ENCODE data around the gene DPH1.

The DPH1 gene

DNA sequence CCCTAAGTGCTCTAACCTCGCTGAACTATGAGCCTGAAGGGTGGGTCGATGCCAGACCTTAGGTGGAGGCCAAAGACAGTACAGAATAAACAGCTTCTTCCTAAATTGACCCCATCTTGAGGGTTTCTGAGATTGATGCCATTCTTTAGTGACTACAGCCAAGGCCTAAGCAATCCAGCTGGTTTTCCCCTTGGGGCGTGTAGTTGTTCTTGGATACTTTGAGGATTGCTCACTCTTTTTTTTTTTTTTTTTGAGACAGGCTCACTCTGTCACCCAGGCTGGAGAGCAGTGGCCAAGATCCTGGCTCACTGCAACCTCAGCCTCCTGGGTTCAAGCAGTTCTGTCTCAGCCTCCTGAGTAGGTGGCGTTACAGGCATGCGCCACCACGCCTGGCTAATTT, 13.8 kb downstream of the DPH1 start:
- DNase-seq (ENCODE audit: low spot score) (no peak), ATAC-seq (ENCODE audit: low read depth) (peak; percentile 37)
- no peak overlapping the region for H3K4me3 ChIP-seq (ENCODE audit: severe bottlenecking)
- peaks cover 11% of the 10 kb centered on the region for H3K4me1 ChIP-seq (ENCODE audit: insufficient read depth, poor library complexity, severe bottlenecking)
- peak overlapping the region; percentile 68 for H3K27ac ChIP-seq (ENCODE audit: poor library complexity, severe bottlenecking)
- no peaks in the 10 kb centered on the region for H3K9me3 ChIP-seq (ENCODE audit: severe bottlenecking)
- no peaks in the 10 kb centered on the region for H3K27me3 ChIP-seq (ENCODE audit: insufficient read depth, poor library complexity, severe bottlenecking)
- no peak for TF ChIP-seq CTCF (IDR thresholded peaks at IDR 0.05; ENCODE audit: poor library complexity, severe bottlenecking)
- peaks cover 11% of the 10 kb centered on the region for H3K36me3 ChIP-seq (ENCODE audit: low read depth)

DNA sequence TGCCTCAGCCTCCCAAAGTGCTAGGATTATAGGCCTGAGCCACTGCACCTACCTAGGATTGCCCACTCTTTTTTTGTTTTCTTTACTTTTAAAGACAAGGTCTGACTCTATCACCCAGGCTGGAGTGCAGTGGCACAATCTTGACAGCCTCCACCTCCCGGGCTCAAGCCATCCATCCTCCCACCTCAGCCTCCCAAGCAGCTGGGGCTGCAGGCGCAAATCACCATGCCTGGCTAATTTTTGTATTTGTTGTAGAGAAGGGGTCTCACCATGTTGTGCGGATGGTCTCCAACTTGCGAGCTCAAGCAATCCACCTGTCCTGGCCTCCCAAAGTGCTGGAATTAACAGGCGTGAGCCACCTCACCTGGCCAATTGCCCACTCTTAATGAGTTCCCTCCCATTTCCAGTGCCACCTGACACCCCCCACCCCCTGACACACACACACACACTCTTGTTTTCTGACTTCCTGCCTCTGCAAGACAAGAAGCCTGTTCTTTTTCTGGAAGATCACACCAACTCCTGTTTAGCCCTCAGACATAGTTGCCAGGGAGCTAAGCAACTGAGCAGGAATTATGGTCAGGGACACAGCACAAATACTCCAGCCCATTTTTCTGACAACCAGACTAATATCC, 14.4 kb downstream of the DPH1 start:
- DNase-seq (ENCODE audit: low spot score) (no peak), ATAC-seq (ENCODE audit: low read depth) (no peak)

GRCh38 chr17:2047590-2047989, 17.6 kb downstream of the DPH1 start:
- ATAC-seq (ENCODE audit: low read depth), result no peak
- no peaks in the 10 kb centered on the region for H3K9me3 ChIP-seq (ENCODE audit: severe bottlenecking)
- no peak for DNase-seq (ENCODE audit: low spot score)
- H3K4me1 ChIP-seq (ENCODE audit: insufficient read depth, poor library complexity, severe bottlenecking), result peaks cover 11% of the 10 kb centered on the region
- peaks cover 2% of the 10 kb centered on the region for H3K27me3 ChIP-seq (ENCODE audit: insufficient read depth, poor library complexity, severe bottlenecking)
- H3K4me3 ChIP-seq (ENCODE audit: severe bottlenecking), result no peak overlapping the region
- peaks cover 11% of the 10 kb centered on the region for H3K36me3 ChIP-seq (ENCODE audit: low read depth)
- H3K27ac ChIP-seq (ENCODE audit: poor library complexity, severe bottlenecking), result no peak overlapping the region
- TF ChIP-seq CTCF (IDR thresholded peaks at IDR 0.05; ENCODE audit: poor library complexity, severe bottlenecking), result no peak

More for the DNA sequence above, 14.4 kb downstream of the DPH1 start:
- H3K27ac ChIP-seq (ENCODE audit: poor library complexity, severe bottlenecking), result peak overlapping the region; percentile 68
- H3K4me1 ChIP-seq (ENCODE audit: insufficient read depth, poor library complexity, severe bottlenecking), result peaks cover 11% of the 10 kb centered on the region
- H3K9me3 ChIP-seq (ENCODE audit: severe bottlenecking), result no peaks in the 10 kb centered on the region
- H3K36me3 ChIP-seq (ENCODE audit: low read depth), result peaks cover 11% of the 10 kb centered on the region
- no peak for TF ChIP-seq CTCF (IDR thresholded peaks at IDR 0.05; ENCODE audit: poor library complexity, severe bottlenecking)
- no peak overlapping the region for H3K4me3 ChIP-seq (ENCODE audit: severe bottlenecking)
- H3K27me3 ChIP-seq (ENCODE audit: insufficient read depth, poor library complexity, severe bottlenecking), result no peaks in the 10 kb centered on the region

GRCh38 chr17:2048805-2049204, 18.9 kb downstream of the DPH1 start:
- DNase-seq (ENCODE audit: low spot score), result no peak
- H3K4me3 ChIP-seq (ENCODE audit: severe bottlenecking), result peak overlapping the region; percentile 79
- H3K27ac ChIP-seq (ENCODE audit: poor library complexity, severe bottlenecking), result no peak overlapping the region
- H3K4me1 ChIP-seq (ENCODE audit: insufficient read depth, poor library complexity, severe bottlenecking), result peaks cover 3% of the 10 kb centered on the region
- H3K9me3 ChIP-seq (ENCODE audit: severe bottlenecking), result no peaks in the 10 kb centered on the region
- no peak; the same call in 2 of the 3 replicates for ATAC-seq (ENCODE audit: low read depth)
- peaks cover 2% of the 10 kb centered on the region for H3K27me3 ChIP-seq (ENCODE audit: insufficient read depth, poor library complexity, severe bottlenecking)
- no peaks in the 10 kb centered on the region; the same call in 1 of the 2 replicates for H3K36me3 ChIP-seq (ENCODE audit: low read depth)
- TF ChIP-seq CTCF (IDR thresholded peaks at IDR 0.05; ENCODE audit: poor library complexity, severe bottlenecking), result no peak

Measured in RWPE2 (cell line).